Breast epithelium (tissue), 4 donors: ENCODE data around the gene SEPHS2. TPM values are rescaled to one million over a fixed set of nuclear protein-coding genes. Genes with fewer than 3 reads are reported as not detected.

ENCODE experiments used
- DNase-seq, 2 donors: peaks; one replicate each; pipeline ENCODE4 v3.0.0-alpha.2; 2019; ENCODE audit warnings: low spot score in 2 of 2
- H3K27ac ChIP-seq, 2 donors: fragments of 200-600 bp; sonication (generic) in 1 of 2; one replicate each; pipeline ENCODE4 v1.5.1; 2016 to 2019; ENCODE audit warnings: mild to moderate bottlenecking in 1 of 2
- H3K27me3 ChIP-seq, 2 donors: fragments of 200-600 bp; sonication (generic) in 1 of 2; one replicate each; pipeline versions ENCODE4 v1.5.1 to v1.6.0; 2017 to 2019; ENCODE audit warnings: control low read depth in 1 of 2, mild to moderate bottlenecking in 1 of 2
- H3K36me3 ChIP-seq: fragments of 200-600 bp; one replicate; pipeline ENCODE4 v1.5.1; 2019
- H3K4me1 ChIP-seq, 2 donors: fragments of 200-600 bp; sonication (generic); one replicate each; pipeline ENCODE4 v1.5.1; 2016 to 2019; ENCODE audit warnings: control low read depth in 1 of 2
- H3K4me3 ChIP-seq, 3 donors: fragments of 200-600 bp; sonication (generic); 1 replicate in 2 of 3; 2 replicates in 1 of 3; pipeline ENCODE4 v1.5.1; 2016 to 2019; ENCODE audit warnings: mild to moderate bottlenecking in 3 of 3, moderate library complexity in 2 of 3
- H3K9me3 ChIP-seq, 2 donors: fragments of 200-600 bp; sonication (generic) in 1 of 2; one replicate each; pipeline ENCODE4 v1.5.1; 2016 to 2019; ENCODE audit warnings: control low read depth in 1 of 2
- POLR2A ChIP-seq: fragments of 450-650 bp; IDR thresholded peaks from one replicate; pipeline ENCODE4 v1.6.1; 2016; ENCODE audit warnings: antibody characterized with exemption, mild to moderate bottlenecking, moderate library complexity
- POLR2AphosphoS5 ChIP-seq, 3 donors: sonication (generic); formaldehyde crosslinking; IDR thresholded peaks; one replicate each; pipeline ENCODE4 v1.6.1; 2017; ENCODE audit warnings: antibody characterized with exemption in 3 of 3
- intact Hi-C: fragments of 100-400 bp; cut with DNase I; formaldehyde crosslinking; loops from one replicate; pipeline ENCODE4 v1.15.1; 2023; ENCODE audit warnings: low total_unique reads
- total RNA-seq, 3 donors: library from RNA; depleted of rRNA; stranded (reverse); fragments of >200 nt; gene quantifications; one replicate each; pipeline ENCODE4 v1.1.0, GENCODE V29; 2016
- TF ChIP-seq, protein P1 (sequence below), 3 donors: fragments of 450-650 bp; IDR thresholded peaks; one replicate each; pipeline ENCODE4 v1.5.1; 2016 to 2017; ENCODE audit warnings: antibody characterized with exemption in 3 of 3, mild to moderate bottlenecking in 3 of 3, moderate library complexity in 3 of 3

SEPHS2 gene
- total RNA-seq, 3 donors from 2014 or later = 28.8 to 44.5 (median 40.6) TPM

- H3K9me3 ChIP-seq = no peaks in the 10 kb centered on the region
- peak overlapping the region; percentile 38 to 48 for H3K27ac ChIP-seq
- DNase-seq = peak in 1 of 2 donors; percentile 89
- no peaks in the 10 kb centered on the region for H3K36me3 ChIP-seq
- H3K27me3 ChIP-seq = no peaks in the 10 kb centered on the region
- H3K4me3 ChIP-seq = no peak overlapping the region
- intact Hi-C loops = no loop called here
- TF ChIP-seq POLR2AphosphoS5 (IDR thresholded peaks at IDR 0.05) = peak in 1 of 3 donors; percentile 49
- TF ChIP-seq, protein P1, sequence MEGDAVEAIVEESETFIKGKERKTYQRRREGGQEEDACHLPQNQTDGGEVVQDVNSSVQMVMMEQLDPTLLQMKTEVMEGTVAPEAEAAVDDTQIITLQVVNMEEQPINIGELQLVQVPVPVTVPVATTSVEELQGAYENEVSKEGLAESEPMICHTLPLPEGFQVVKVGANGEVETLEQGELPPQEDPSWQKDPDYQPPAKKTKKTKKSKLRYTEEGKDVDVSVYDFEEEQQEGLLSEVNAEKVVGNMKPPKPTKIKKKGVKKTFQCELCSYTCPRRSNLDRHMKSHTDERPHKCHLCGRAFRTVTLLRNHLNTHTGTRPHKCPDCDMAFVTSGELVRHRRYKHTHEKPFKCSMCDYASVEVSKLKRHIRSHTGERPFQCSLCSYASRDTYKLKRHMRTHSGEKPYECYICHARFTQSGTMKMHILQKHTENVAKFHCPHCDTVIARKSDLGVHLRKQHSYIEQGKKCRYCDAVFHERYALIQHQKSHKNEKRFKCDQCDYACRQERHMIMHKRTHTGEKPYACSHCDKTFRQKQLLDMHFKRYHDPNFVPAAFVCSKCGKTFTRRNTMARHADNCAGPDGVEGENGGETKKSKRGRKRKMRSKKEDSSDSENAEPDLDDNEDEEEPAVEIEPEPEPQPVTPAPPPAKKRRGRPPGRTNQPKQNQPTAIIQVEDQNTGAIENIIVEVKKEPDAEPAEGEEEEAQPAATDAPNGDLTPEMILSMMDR (IDR thresholded peaks at IDR 0.05) = no peak
- no peaks in the 10 kb centered on the region for H3K4me1 ChIP-seq
Measured at GRCh38 chr16:30490210-30490609, 44.5 kb upstream of the SEPHS2 start.

DNA sequence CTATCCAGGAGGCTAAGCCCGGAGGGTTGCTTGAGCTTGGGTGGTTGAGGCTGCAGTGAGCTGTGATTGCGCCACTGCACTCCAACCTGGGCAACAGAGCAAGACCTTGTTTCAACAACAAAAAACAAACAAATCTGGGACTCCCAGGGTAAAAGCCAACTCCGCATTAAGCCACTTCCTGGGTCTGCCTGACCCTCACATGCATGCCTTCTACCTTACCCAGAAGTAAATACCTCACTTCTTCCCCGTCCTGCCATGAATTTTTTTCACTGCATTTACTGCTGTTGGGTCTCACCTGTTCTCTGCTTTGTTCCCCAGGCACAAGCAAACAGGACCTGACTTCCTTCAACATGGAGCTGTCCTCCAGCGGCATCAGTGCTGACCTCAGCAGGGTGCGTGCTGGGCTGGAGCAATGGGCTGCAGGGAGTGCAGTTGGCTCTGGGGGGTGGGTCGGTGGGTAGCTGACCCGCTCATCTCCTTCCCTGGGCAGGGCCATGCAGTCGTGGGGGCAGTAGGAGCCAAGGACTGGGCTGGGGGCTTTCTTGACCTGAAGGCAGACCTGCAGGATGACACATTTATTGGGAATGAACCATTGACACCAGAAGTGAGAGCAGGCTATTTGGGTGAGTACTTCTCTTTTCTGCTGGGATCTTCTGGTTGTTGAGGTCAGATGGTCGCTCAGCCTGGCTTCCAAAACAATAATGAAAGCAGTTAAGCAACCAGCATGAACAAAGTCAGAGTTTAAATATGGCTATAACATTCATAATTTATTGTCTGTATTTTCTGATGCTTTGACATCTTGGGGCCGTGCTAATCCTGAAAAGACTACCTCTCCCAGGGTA, 43.3 kb upstream of the SEPHS2 start:
- no peak for TF ChIP-seq POLR2A
- TF ChIP-seq POLR2AphosphoS5 (IDR thresholded peaks at IDR 0.05) = no peak
- TF ChIP-seq, protein P1 (IDR thresholded peaks at IDR 0.05) = no peak
- intact Hi-C loops = no loop called here
- no peak for DNase-seq
- Histone ChIP-seq H3K36me3 (no peaks in the 10 kb centered on the region), H3K27me3 (no peaks in the 10 kb centered on the region), H3K4me3 (no peak overlapping the region), H3K9me3 (no peaks in the 10 kb centered on the region), H3K4me1 (no peaks in the 10 kb centered on the region), H3K27ac (peak overlapping the region; percentile 55 to 60)

GRCh38 chr16:30485818-30486436, 40.3 kb upstream of the SEPHS2 start:
- TF ChIP-seq, protein P1 (IDR thresholded peaks at IDR 0.05) = no peak
- TF ChIP-seq POLR2AphosphoS5 (IDR thresholded peaks at IDR 0.05) (no peak), POLR2A (no peak)
- Histone ChIP-seq H3K4me3 (no peak overlapping the region), H3K27me3 (no peaks in the 10 kb centered on the region), H3K4me1 (no peaks in the 10 kb centered on the region), H3K27ac (no peak overlapping the region), H3K9me3 (no peaks in the 10 kb centered on the region), H3K36me3 (no peaks in the 10 kb centered on the region)
- DNase-seq = no peak
- intact Hi-C loops = no loop called here

GRCh38 chr16:30484887-30485286, 39.2 kb upstream of the SEPHS2 start:
- DNase-seq = no peak
- Histone ChIP-seq H3K9me3 (no peaks in the 10 kb centered on the region), H3K27ac (no peak overlapping the region), H3K4me3 (no peak overlapping the region), H3K4me1 (no peaks in the 10 kb centered on the region), H3K27me3 (no peaks in the 10 kb centered on the region), H3K36me3 (no peaks in the 10 kb centered on the region)
- intact Hi-C loops = no loop called here
- TF ChIP-seq POLR2A = no peak
- no peak for TF ChIP-seq POLR2AphosphoS5 (IDR thresholded peaks at IDR 0.05)
- TF ChIP-seq, protein P1 (IDR thresholded peaks at IDR 0.05) = no peak

DNA sequence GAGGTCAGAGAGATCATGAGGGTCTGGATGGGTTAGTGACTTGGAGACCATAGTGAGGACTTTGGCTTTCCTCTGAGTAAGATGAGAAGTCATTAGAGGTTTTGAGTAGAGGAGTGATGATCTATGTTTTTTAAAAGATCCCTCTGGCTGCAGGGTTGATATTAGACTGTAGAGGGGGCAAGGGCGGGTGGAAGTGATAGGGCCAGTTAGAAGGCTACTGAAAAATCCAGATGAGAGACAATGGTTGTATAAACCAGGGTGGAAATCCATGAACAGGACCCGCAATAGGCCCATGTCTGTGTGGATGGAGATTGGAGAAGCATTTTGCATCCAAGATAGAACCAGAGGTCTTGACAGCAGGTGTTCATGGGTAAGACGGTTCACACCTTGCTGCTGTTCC, 36.7 kb upstream of the SEPHS2 start:
- no peak overlapping the region for H3K27ac ChIP-seq
- DNase-seq = no peak
- H3K36me3 ChIP-seq = no peaks in the 10 kb centered on the region
- H3K4me1 ChIP-seq = no peaks in the 10 kb centered on the region
- TF ChIP-seq POLR2A (no peak), POLR2AphosphoS5 (IDR thresholded peaks at IDR 0.05) (no peak)
- TF ChIP-seq, protein P1 (IDR thresholded peaks at IDR 0.05) = no peak
- no peaks in the 10 kb centered on the region for H3K9me3 ChIP-seq
- no peaks in the 10 kb centered on the region for H3K27me3 ChIP-seq
- intact Hi-C loops = no loop called here
- H3K4me3 ChIP-seq = no peak overlapping the region
